ENCODE measurements around the gene ZBTB32.

ZBTB32 gene

DNA sequence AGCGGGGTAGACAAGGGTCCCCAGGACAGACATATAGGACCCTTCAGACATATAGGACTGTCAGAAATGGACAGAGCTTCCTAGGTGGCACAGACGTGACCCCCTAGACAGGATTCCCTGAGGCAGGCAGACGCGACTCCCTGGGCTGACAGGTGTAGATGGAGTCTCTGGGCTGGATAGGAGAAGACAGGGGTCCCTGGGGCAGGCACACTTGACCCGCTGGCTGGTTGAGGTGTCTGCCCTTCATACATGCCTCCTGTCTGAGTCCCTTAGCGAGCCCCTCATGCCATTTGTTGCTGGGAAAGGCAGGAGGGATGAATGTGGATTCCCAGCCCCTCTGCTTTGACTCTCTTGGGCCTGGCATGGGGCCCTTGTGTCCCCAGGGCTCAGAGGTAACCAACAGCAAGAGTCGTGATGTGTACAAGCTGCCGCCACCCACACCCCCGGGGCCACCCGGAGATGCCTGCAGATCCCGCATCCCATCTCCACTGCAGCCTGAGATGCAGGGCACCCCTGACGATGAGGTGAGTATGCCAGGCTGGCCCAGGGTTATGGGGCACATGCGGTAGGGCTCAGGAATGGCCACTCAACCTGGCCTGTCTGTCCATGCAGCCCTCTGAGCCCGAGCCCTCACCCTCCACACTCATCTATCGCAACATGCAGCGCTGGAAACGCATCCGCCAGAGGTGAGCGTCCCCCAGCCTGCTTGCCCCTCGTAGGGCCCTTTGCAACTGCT lies 49.4 kb downstream of the ZBTB32 start:
- no peak for DNase-seq

DNA sequence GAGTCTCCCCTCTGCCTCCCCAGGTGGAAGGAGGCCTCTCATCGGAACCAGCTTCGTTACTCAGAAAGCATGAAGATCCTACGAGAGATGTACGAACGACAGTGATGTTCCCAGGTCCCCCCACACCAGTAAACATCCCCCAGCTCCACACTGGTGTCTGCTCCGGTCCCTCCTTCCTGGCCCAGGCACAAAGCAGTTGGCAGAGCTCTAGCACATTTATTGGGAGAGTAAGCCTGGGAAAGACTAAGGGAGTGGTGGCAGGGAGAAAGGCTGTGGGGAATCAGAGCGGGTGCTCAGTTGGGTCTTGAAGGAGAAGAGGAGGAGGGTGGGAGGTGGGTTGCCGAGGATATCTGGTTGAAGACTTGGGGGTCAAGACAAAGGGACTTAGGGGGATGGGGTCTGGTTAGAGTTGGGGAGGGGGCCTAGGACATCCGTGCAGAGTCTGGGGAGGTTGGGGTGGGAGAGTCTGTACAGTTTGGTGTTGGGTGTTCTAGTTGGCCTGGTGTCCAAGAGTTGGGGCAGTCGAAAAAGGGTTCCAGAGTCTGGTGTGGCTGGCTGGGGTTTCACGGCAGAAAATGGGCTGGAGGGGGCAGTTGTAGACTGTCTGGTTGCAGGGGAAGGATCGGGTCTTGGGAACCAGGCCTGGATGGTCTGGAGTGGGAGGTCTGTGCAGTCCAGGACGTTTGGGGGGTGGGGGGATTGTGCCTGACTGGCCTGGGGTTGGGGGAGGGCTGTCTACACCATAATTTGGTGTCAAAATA lies 50.2 kb downstream of the ZBTB32 start:
- DNase-seq, result no peak

- no peak for DNase-seq
Measured at GRCh38 chr19:35755131-35755549, 50.8 kb downstream of the ZBTB32 start.

DNA sequence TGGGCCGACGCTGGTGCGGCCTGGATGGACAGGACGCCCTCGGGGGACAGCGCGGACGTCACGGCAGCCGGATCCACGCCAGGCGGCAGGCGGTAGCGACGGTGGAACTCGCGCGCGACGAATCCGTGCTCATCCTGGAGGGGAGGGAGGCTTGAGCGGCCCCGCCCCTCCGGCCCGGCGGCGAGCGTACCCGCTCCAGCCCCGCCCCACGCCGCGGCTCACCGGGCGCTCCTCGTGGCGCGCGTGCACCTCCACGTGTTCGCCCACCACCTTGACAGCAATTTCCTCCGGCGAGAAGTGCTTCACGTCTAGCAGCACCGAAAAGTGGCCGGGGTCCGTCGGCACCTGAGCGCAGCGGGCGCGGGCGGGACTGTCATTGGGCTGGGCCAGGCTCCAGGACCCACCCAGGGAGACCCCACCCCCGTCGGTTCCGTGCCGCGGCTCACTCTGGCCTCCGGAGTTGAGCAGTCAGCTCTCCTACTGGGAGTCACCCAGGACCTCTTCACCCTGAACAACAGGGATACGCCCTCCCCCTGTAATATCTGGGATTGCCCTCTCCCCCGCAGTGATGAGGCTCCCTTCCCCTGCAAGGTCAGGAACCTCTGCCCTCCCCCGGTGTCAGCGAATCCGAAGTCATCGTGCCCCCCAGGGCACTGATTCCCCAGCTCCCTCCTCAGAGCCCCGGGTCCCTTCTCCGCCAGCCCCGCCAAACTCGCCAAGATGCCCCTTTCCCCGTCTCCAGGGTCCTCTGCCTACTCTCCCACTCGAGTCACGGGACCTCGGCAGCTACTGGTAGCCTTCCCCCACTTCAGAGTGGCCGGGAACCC lies 51.4 kb downstream of the ZBTB32 start:
- DNase-seq, result peak in 2 of 4 experiments; percentile 24 to 58

DNA sequence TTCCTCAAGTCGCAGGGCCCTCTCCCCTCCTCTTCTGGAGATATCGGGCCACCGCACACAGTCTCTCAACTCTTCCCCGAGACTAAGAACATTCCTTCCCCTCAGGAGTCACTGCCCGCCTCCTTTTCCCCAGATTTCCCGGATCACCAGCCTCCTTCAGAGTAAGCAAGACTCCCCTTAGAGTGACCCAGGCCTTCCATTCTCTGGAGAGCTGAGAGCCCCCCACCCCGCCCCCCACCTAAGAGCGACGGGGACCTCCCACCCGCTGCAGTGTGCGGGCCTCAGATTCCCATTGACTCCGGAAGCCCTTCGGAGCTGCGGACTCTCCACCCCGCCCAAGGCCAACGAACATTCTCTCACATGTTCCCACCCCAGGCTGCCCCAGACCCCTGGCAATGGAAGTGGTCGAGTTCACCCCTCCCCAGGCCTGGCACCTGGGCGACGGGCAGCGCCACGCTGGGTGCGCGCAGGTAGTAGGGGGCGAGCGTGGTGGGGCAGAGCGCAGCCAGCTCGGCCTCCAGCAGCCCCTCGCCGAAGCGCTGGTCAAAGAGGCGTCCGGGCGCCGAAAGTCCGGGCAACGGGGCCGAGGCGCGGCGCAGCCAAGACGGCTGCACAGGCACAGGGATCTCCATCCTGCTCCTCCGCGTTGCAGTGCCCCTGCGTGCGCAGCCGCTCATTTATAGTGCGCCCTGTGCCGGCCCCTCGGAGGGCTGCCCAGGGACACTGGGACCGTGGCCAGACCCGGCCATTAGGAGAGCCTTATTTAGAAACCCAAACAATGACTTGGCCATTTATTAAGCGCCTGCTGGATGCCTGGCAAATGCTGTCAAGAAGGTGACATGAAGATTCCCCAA lies 52.2 kb downstream of the ZBTB32 start, which contains the start of gene HSPB6:
HSPB6 (minus strand) TSS at position 653 of the 854 bp plus-strand sequence; CDS start at position 632, 21 bp downstream.
- no peak for DNase-seq

- no peak for DNase-seq
Measured at GRCh38 chr19:35757231-35757748, 52.9 kb downstream of the ZBTB32 start.

DNA sequence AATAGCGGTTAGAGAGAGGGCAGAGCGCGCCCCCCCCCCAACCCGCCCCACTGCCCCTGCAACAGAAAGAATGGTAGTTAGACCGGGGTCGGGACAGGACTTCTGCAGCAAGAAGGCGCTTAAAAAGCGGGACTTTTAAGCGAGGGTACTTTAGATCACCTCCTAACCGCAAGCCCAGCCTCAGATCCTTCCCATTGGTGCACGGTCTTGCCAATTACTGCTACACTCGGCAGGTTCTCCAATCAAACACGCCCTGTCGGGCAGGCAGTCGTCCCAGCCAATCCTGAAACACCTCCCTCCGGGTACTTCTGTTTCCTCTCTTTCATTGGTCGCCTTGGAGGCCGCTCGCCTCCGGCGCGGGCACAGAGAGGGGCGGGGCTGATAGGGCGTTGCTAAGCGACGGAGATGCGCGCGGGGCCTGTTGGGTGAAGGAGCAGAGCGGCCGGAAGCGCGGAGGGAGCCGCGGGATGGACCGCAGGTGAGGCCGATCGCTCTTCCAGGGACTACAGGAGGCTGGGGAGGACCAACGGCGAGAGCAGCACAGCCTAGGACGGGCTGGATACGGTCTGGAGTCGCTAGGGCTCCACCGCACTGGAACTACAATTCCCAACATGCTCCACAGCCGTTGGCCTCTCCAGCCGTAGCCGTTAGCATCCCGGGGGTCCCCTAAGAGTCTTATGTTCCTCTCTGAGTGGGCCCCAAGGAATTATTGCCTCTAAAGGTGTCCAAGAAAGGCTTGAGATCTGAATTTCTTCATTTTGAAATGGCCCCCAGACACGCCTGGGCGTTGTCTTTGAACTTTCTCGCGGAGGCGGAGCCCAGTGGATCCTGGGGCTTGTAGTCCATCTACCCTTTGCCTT lies 53.6 kb downstream of the ZBTB32 start, which contains the start of gene PROSER3:
PROSER3 (plus strand) TSS at position 428 of the 860 bp plus-strand sequence; CDS start at position 468, 40 bp downstream.
- DNase-seq, result peak; percentile 84 to 97 (median 92)

- no peak for DNase-seq
Measured at GRCh38 chr19:35759697-35760096, 55.3 kb downstream of the ZBTB32 start.

DNA sequence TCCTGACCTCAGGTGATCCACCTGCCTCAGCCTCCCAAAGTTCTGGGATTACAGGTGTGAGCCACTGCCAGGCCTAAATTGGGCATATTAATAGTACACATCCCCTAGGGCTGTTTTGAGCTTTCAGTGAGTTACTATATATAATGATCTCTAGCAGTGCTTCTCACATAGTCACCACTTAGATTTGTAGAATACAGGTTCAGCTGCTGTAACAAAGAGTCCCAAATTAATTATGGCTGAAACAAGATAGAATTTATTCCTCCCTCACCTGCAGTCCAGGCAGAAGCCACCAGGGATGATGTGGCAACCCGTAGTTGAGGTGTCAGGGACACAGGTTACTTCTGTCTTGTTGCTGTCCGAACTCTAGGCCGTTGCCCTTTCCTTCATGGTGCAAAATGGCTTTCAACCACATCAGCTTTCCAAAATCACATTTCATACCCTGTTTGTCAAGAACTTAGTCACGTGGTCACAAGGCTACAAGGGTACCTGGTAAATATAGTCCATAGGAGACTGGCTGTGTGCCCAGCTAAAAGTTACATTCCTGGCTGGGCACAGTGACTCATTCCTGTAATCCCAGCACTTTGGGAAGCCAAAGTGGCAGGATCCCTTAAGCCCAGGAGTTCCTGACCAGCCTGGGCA lies 56.5 kb downstream of the ZBTB32 start:
- DNase-seq, result no peak

DNA sequence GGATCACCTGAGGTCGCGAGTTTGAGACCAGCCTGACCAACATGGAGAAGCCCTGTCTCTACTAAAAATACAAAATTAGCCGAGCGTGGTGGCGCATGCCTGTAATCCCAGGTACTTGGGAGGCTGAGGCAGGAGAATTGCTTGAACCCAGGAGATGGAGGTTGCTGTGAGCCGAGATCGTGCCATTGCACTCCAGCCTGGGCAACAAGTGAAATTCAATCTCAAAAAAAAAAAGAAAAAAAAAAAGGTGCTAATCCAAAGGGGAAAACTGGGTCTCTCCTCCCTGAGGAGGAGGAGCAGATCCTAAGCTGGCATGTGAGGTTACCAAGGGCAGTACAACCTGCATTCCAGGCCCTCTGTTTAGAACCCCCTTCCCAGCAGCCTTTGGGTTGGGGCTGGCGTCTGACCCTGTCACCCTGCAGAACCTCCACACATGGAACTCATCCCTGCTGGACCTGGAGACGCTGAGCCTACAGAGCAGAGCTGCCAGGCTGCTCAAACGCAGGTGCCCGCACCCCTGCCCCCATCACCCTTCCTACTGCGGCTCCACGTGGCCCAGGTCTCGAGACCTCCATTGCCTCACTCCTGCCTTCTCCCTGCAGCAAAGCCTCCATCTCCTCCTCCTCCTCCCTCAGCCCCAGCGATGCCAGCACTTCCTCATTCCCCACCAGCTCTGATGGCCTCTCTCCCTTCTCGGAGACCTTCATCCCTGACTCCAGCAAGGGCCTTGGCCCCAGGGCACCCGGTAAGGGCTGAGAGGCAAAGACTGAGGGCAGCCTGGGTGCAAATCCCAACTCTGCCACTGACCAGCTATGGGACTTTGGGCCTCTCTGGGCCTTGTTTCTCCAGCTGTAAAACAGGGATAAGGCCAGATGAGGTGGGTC lies 60.3 kb downstream of the ZBTB32 start:
- DNase-seq, result no peak

Data from activated naive CD4-positive, alpha-beta T cell (primary cell).